Mesothelial cell of epicardium (in vitro differentiated cells): ENCODE measurements around the gene MITF. TPM values are rescaled to one million over a fixed set of nuclear protein-coding genes. Genes with fewer than 3 reads are reported as not detected.

Experiments
- DNase-seq, 2 experiments: peaks; one replicate each; pipeline ENCODE4 v3.0.0; 2021; ENCODE audit warnings: low spot score in 2 of 2; ENCODE audit not compliant: unreplicated experiment in 2 of 2
- H3K27ac Mint-ChIP-seq: 2 replicates; pipeline ENCODE4 v1.8.0; 2021; ENCODE audit warnings: mixed read lengths
- H3K27me3 Mint-ChIP-seq: 2 replicates; pipeline ENCODE4 v1.8.0; 2021; ENCODE audit warnings: low read depth, mixed read lengths
- H3K36me3 Mint-ChIP-seq: 2 replicates; pipeline ENCODE4 v1.8.0; 2021; ENCODE audit warnings: mixed read lengths
- H3K4me1 Mint-ChIP-seq: 2 replicates; pipeline ENCODE4 v1.8.0; 2021; ENCODE audit warnings: mixed read lengths
- H3K4me3 Mint-ChIP-seq: 2 replicates; pipeline ENCODE4 v1.8.0; 2021; ENCODE audit warnings: mild to moderate bottlenecking, moderate library complexity, mixed read lengths
- H3K9me3 Mint-ChIP-seq: 2 replicates; pipeline ENCODE4 v1.8.0; 2021; ENCODE audit warnings: mixed read lengths
- CTCF ChIP-seq: fragments of 200-600 bp; sonication (generic); IDR thresholded peaks from one replicate; pipeline ENCODE4 v1.5.0; 2021; ENCODE audit warnings: antibody characterized with exemption; ENCODE audit not compliant: unreplicated experiment
- total RNA-seq: library from RNA; stranded (reverse); gene quantifications from 3 replicates; pipeline ENCODE4 v1.2.1, GENCODE V29; 2021

MITF gene
- total RNA-seq, 1 donor from 2014 or later, result 7.0 TPM

GRCh38 chr3:69881756-69882428, 142.6 kb downstream of the MITF start:
- H3K4me1 Mint-ChIP-seq, result no peaks in the 10 kb centered on the region
- peaks cover 17% of the 10 kb centered on the region for H3K27me3 Mint-ChIP-seq
- no peak overlapping the region for H3K27ac Mint-ChIP-seq
- no peak for TF ChIP-seq CTCF
- H3K9me3 Mint-ChIP-seq, result no peaks in the 10 kb centered on the region
- no peak overlapping the region for H3K4me3 Mint-ChIP-seq
- DNase-seq, result no peak
- no peaks in the 10 kb centered on the region for H3K36me3 Mint-ChIP-seq

- Mint-ChIP-seq H3K4me1 (no peaks in the 10 kb centered on the region), H3K27ac (no peak overlapping the region), H3K4me3 (no peak overlapping the region), H3K36me3 (no peaks in the 10 kb centered on the region), H3K27me3 (peaks cover 14% of the 10 kb centered on the region), H3K9me3 (no peaks in the 10 kb centered on the region)
- DNase-seq, result no peak
- no peak for TF ChIP-seq CTCF
Observed at GRCh38 chr3:69882560-69882959, 143.3 kb downstream of the MITF start.

GRCh38 chr3:69888040-69888942, 149.0 kb downstream of the MITF start:
- DNase-seq, result no peak
- H3K4me1 Mint-ChIP-seq, result peaks cover 15% of the 10 kb centered on the region
- H3K36me3 Mint-ChIP-seq, result no peaks in the 10 kb centered on the region
- no peaks in the 10 kb centered on the region for H3K9me3 Mint-ChIP-seq
- TF ChIP-seq CTCF, result no peak
- H3K4me3 Mint-ChIP-seq, result no peak overlapping the region
- H3K27me3 Mint-ChIP-seq, result peaks cover 13% of the 10 kb centered on the region
- H3K27ac Mint-ChIP-seq, result no peak overlapping the region

- TF ChIP-seq CTCF, result no peak
- no peak overlapping the region for H3K27ac Mint-ChIP-seq
- H3K27me3 Mint-ChIP-seq, result peaks cover 12% of the 10 kb centered on the region
- H3K4me1 Mint-ChIP-seq, result peaks cover 15% of the 10 kb centered on the region
- H3K36me3 Mint-ChIP-seq, result no peaks in the 10 kb centered on the region
- no peaks in the 10 kb centered on the region for H3K9me3 Mint-ChIP-seq
- no peak for DNase-seq
- no peak overlapping the region for H3K4me3 Mint-ChIP-seq
Observed at GRCh38 chr3:69888943-69889315, 149.7 kb downstream of the MITF start.

- no peak for DNase-seq
- no peak overlapping the region for H3K27ac Mint-ChIP-seq
Observed at GRCh38 chr3:69890084-69890483, 150.8 kb downstream of the MITF start.

More at GRCh38 chr3:69890084-69890483, 150.8 kb downstream of the MITF start:
- no peak for TF ChIP-seq CTCF
- H3K36me3 Mint-ChIP-seq, result no peaks in the 10 kb centered on the region
- peaks cover 15% of the 10 kb centered on the region for H3K4me1 Mint-ChIP-seq
- peaks cover 13% of the 10 kb centered on the region for H3K27me3 Mint-ChIP-seq
- H3K9me3 Mint-ChIP-seq, result no peaks in the 10 kb centered on the region
- H3K4me3 Mint-ChIP-seq, result no peak overlapping the region
